ENCODE results near the gene FUT8. TPM values are rescaled to one million over a fixed set of nuclear protein-coding genes. Genes with fewer than 3 reads are reported as not detected.

Gene FUT8
- total and polyA plus RNA-seq, 2 of the 8 experiments (the other 6 are each of a cell fraction or from before 2014, with no cell fraction given), result 10.5 to 25.1 TPM

GRCh38 chr14:65396082-65396910 is 16.2 kb upstream of the FUT8 start:
- WGBS, 2 experiments (ENCODE audit: extremely low coverage in 1 of 2, insufficient coverage in 1 of 2, insufficient read length in 1 of 2, insufficient replicate concordance in 2 of 2, low coverage in 1 of 2, low lambda C conversion rate in 2 of 2, missing lambda C conversion rate in 1 of 2), result 65% methylated on average over 5 of the region's 5 CpGs; no CpG with 5 or more reads in 1 of the 2 experiments
- Histone ChIP-seq H2BK120ac (replicated peaks; ENCODE audit: low read depth, low read length) (no peak overlapping the region), H3K4me2 (ENCODE audit: insufficient read depth in 1 of 2, low read depth in 2 of 2, low read length in 2 of 2) (no peak overlapping the region), H3K23me2 (ENCODE audit: low read depth, low read length) (no peaks in the 10 kb centered on the region), H3K79me2 (ENCODE audit: control insufficient read depth in 1 of 2, insufficient read depth in 2 of 2, low read length in 2 of 2) (no peaks in the 10 kb centered on the region), H2AK5ac (ENCODE audit: low read depth, low read length) (no peak overlapping the region), H3K36me3 (ENCODE audit: control insufficient read depth in 2 of 4, insufficient read depth in 4 of 4, low read length in 3 of 4) (no peaks in the 10 kb centered on the region), H3K4me3 (ENCODE audit: extremely low read depth in 1 of 4, insufficient read depth in 2 of 4, low read depth in 3 of 4, low read length in 4 of 4) (no peak overlapping the region), H2BK20ac (ENCODE audit: low read length) (no peak overlapping the region), H4K91ac (replicated peaks; ENCODE audit: insufficient read length, low read length) (no peak overlapping the region), H4K20me1 (replicated peaks in 1 of 2; ENCODE audit: control insufficient read depth in 1 of 2, insufficient read depth in 2 of 2, low read length in 2 of 2) (no peaks in the 10 kb centered on the region), H3K27me3 (replicated peaks in 1 of 4; ENCODE audit: control insufficient read depth in 3 of 4, extremely low read depth in 1 of 4, insufficient read depth in 3 of 4, low read length in 3 of 4) (no peaks in the 10 kb centered on the region), H2BK12ac (ENCODE audit: low read depth, low read length) (no peak overlapping the region), H3K23ac (ENCODE audit: insufficient read length) (no peak overlapping the region), H3K27ac (ENCODE audit: low read depth, low read length) (no peak overlapping the region), H2AFZ (ENCODE audit: low read length) (no peak overlapping the region), H2BK15ac (ENCODE audit: low read length) (no peak overlapping the region), H3K56ac (replicated peaks; ENCODE audit: insufficient read length, low read depth, low read length) (no peak overlapping the region), H3K18ac (ENCODE audit: extremely low read depth, low read length) (no peak overlapping the region), H3K4ac (replicated peaks; ENCODE audit: insufficient read length, low read depth, low read length) (no peak overlapping the region), H3K4me1 (replicated peaks in 1 of 4; ENCODE audit: control insufficient read depth in 3 of 4, insufficient read depth in 4 of 4, low read length in 3 of 4) (no peaks in the 10 kb centered on the region), H2BK5ac (ENCODE audit: low read depth, low read length) (no peak overlapping the region), H4K8ac (ENCODE audit: extremely low read depth, insufficient read depth, low read length) (no peak overlapping the region), H3K9ac (replicated peaks in 1 of 4; ENCODE audit: extremely low read depth in 1 of 4, low read depth in 3 of 4, low read length in 3 of 4) (no peak overlapping the region), H4K5ac (ENCODE audit: insufficient read length, low read depth, low read length) (no peak overlapping the region), H3K14ac (ENCODE audit: insufficient read length) (no peak overlapping the region), H3K9me3 (ENCODE audit: insufficient read depth in 2 of 2, low read depth in 1 of 2, low read length in 1 of 2) (peaks cover 18 to 22% of the 10 kb centered on the region in 2 experiments), H3K79me1 (ENCODE audit: low read depth, low read length) (no peaks in the 10 kb centered on the region)
- no peak for DNase-seq (ENCODE audit: low read depth in 1 of 2, low spot score in 2 of 2)
- no peak for FAIRE-seq
- ChIA-PET POLR2A (ENCODE audit: partially characterized antibody) (no interaction called here), CTCF (ENCODE audit: partially characterized antibody) (no interaction called here)
- TF ChIP-seq JUND (IDR thresholded peaks at IDR 0.05; ENCODE audit: low read length) (no peak), TCF12 (IDR thresholded peaks at IDR 0.05; ENCODE audit: low read depth, low read length) (no peak), CTBP2 (IDR thresholded peaks at IDR 0.05; ENCODE audit: borderline replicate concordance, insufficient read depth, insufficient read length, low read length) (no peak), YY1 (IDR thresholded peaks at IDR 0.05; ENCODE audit: low read depth, low read length) (no peak), EGR1 (IDR thresholded peaks at IDR 0.05; ENCODE audit: borderline replicate concordance, low read depth, low read length) (no peak), SP2 (IDR thresholded peaks at IDR 0.05; ENCODE audit: low read length) (no peak), MAFK (IDR thresholded peaks at IDR 0.05; ENCODE audit: low read depth, low read length) (no peak), TAF1 (IDR thresholded peaks at IDR 0.05; ENCODE audit: low read depth, low read length) (no peak), CBX8 (IDR thresholded peaks at IDR 0.05; ENCODE audit: borderline replicate concordance, low read depth, low read length) (no peak), GABPA (IDR thresholded peaks at IDR 0.05; ENCODE audit: borderline replicate concordance, insufficient read depth, low read length) (no peak), SP1 (IDR thresholded peaks at IDR 0.05; ENCODE audit: low read depth, low read length) (no peak), POLR2AphosphoS5 (IDR thresholded peaks at IDR 0.05; ENCODE audit: low read depth, low read length) (no peak), KDM5A (IDR thresholded peaks at IDR 0.05; ENCODE audit: low read length) (no peak), KDM4A (IDR thresholded peaks at IDR 0.05; ENCODE audit: low read depth, low read length, severe bottlenecking) (no peak)

Data from H1 (cell line).